Measurements from ENCODE around the gene CELSR1.

The CELSR1 gene

DNA sequence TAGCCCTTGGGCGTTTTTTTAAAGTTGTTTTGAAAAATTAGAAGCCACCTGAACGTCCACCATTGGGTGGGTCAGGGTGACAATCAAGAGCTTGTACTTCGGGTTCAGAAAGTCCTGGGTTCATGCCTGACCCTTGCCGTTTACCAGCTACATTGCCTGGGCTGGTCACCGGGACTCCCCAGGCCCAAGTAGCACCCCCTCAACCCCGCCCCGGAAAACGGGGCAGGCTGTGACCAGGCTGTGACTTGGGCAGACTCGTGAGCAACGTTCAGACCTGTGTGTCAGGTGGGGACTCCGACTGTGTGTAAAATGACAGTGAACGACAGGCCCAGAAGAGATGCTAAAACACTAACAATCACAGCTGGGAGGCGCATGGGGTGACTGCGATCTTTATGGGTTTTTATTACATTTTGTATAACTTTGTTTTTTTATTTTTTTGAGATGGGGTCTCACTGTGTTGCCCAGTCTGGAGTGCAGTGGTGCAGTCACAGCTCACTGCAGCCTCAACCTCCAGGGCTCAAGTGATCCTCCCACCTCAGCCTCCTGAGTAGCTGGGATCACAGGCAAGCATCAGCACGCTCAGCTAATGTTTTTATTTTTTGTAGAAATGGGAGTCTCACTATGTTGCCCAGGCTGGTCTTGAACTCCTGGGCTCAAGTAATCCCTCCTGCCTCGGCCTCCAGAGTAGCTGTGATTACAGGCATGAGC, 145.1 kb downstream of the CELSR1 start:
- no peak for DNase-seq

DNA sequence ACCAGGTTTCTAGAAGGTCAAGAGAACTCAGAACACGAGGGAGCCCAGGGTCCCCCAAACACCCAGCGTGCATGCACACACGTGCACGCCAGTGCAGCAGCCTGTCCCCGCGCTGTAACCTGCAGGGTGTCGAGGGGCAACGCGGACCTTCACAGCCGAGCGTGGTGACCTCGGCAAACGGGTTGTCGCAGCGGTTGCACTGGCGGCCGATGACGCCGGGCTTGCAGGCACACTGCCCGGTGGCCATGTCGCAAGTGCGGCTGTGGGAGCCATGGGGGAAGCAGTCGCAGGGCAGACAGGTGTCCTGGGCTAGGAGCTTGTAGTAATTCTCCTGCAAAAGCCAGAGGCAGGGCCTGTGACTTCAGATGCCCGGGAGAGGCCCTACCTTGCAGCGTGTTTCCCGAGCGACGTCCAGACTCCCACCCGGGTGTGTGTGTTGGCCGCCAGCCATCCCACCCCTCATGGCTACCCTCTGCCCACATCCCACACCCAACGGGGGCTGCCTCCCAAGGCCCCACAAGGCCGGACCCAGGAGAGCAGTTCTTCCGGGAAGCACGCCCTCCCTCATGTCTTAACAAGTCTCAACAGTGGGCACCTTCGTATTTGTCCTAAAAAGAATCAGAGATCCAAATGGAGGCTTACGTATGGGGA, 145.8 kb downstream of the CELSR1 start:
- no peak for DNase-seq

DNA sequence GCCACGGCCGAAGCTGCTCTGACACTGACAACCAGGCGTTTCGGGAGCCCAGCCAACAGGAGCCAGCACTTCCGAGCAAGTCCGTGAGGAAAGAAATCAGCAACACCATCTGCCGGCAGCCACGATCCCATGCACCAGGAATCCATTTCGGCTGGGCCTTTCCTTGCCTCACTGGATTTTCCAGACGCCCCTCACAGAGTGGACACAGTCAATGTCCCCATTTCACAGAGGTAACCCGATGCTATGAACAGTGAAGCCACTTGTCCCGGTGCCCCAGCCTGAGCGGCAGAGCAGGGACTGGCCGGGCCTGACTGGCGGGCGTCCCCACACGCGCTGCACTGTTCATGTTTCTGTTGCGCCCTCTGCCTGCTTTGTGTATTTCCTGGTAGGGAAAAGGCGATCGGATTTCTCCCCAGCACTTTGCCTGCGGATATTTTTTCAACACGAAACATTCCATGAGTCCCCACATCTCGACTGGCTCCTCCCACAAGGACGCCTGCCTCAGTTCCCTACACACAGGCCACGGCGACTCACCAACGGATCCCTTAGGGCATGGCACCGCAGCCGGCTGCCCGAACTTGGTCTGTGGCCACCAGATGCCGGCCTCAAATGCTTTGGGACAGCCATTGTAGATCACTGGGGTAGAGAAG, 146.6 kb downstream of the CELSR1 start:
- no peak for DNase-seq

DNA sequence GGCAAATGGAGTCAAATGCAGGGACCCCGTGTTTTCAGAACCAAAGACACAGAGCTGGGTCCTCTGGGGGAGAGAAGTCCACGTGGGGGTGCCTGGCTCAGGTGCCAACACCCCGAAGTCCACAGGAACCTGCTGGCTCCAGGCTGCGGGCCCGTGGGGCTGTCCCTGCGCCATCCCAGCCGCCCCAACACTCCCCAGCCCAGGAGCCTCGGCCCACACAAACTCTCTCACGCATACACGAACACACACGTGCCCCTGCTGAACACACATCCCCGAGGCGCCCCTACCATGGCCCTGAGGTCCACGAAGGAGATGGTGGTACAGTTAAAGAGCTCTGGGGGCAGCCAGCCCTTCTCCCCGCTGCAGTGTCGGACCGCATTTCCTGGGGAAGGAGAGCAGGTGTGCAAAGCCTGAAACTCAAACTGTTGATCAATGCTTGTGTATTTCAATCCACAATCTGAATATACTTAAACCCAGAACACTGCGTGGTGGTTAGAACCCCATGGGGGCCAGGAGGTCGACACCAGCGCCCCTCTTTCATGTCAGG, 147.2 kb downstream of the CELSR1 start:
- DNase-seq: no peak

DNA sequence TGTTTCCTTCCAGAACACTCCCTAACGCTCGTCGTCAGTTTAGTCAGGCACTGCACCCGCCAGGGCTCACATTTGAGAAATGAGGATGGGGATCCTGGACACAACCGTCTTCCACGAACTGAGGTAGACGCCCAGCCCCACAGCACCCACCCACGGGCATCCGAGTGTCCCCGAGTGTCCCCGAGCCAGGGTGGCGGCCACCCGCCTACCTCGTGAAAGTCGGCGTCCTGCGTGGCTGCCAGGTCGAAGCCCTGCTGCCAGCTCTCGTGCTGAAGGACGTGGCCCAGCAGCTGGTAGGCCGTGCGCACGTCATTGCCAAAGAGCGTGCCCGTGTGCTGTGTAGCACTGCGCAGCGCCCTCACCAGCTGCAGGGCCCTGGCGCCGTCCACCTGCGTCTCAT, 148.3 kb downstream of the CELSR1 start:
- no peak for DNase-seq

DNA sequence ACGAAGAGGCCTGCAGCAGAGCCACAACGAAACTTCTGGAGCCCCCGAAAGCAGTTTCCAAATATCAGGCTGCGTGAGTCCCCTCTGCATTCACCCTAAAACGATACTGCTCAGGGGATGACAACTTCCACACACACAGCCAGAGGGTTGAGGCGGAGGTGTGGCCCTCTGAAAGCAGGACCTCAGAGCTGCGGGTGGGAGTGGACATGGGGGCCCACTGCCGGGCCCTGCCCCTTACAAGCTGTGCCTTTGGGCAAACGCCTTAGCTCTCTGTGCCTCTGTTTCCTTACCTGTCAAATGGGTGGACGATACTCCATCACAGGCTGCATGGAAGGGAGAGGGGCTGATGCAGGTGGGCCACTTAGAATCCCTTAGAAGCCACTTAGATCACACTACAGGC, 148.8 kb downstream of the CELSR1 start:
- DNase-seq: no peak

DNA sequence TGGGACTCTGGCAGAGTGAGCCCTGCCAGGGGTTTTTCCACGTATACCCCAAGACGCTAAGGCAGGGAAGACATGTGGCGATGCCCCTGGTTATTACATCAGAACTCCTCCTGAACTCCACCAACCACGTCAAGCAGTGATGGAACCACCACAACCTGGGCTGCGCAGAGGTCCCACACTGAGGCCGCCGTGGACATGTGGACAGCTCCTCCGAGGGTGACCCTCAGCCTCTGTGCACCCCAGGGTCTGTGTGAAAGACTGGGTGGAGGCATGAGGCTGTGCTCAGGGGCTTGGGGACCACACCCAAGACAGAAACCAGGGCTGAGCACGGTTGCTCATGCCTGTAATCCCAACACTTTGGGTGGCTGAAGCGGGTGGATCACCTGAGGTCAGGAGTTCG, 149.7 kb downstream of the CELSR1 start:
- no peak for DNase-seq

DNA sequence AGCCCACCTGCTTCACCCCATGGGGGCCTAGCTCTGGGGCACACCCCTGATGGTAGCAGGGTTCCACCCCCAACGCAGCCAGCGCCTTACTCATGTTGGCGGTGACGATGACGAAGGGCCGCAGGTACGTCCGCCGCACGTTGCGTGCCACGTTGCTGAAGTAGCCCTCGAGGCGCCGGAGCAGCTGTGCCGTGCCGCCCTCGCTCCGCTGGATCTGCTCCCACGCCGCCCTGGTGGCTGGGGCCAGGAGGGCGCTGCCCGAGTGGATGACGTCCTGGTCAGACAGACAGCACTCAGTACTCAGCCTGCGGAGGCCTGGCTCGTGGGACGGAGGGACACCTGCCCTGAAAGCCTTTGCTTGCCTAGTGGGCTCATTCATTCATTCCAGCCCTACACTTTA, 151.1 kb downstream of the CELSR1 start:
- DNase-seq: no peak

DNA sequence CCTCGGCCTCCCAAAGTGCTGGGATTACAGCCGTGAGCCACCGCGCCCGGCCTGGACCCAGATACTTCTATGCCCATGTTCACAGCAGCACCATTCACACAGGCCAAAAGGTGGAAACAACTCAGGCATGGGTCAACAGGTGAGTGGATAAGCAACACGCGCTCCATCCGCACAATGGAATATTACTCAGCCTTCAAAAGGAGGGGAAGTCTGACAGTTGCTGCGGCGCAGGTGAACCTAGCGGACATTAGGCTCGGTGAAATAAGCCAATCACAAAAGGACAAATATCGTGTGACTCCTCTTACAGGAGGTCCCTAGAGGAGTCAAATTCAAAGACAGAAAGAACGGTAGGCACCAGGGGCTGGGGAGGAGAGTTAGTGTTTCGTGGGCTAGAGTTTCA, 154.9 kb downstream of the CELSR1 start:
- no peak for DNase-seq

DNA sequence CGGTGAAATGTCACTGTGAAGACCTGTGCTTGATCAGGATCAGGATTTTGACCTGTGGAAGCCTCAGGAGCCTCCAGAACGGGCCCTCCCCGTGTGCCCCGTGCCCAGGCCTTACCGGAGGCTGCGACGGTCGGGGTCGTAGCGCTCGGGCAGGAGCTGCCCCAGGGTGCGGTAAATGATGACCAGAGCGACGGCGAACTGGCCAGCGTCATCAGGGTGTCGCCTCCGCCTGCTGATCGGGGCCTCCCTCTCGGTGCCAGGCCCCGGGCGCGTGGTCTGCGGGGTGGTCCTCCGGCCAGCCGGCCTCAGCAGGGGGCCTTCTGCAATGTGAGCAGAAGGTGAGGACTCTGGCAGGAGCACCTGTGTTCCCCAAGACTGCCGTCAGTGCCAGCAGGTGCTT, 155.7 kb downstream of the CELSR1 start:
- no peak for DNase-seq

DNA sequence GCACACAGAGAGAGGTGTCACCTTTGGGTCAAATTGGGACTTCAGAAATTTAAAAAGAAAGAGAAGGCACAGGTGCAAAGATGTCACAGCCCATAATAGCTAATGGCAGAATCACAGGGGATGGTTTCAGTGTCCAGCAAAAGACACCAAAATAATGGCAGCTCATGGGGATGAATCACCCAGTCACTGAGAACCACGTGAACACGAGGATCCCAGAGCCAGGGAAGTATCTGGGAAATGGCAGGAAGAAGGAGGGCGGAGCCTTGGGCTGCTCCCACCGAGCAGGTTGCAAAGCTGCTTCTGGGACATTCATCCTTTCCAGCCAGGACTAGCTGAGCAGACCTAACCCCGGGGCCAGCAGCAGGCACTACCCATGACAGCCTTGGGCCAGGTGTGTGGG, 156.3 kb downstream of the CELSR1 start:
- DNase-seq: no peak

DNA sequence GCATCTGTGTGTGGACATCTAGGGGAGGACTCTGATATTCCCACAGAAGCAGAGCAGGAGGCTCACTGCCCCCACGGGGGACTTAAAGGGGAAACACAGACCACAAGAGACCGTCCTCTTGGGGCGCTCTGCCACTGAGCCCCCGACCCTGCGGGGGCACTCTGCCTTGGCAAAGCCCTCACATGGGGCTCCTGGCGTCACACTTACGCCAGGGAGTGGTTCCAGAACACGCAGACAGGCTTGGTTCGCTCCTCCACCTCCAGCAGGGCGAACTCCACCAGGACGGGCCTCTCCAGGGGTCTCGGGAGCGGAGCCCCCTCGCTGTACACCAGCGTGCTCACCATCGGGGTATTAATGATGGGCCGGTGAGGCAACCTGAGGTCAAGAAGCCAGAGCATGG, 156.8 kb downstream of the CELSR1 start:
- DNase-seq: no peak

DNA sequence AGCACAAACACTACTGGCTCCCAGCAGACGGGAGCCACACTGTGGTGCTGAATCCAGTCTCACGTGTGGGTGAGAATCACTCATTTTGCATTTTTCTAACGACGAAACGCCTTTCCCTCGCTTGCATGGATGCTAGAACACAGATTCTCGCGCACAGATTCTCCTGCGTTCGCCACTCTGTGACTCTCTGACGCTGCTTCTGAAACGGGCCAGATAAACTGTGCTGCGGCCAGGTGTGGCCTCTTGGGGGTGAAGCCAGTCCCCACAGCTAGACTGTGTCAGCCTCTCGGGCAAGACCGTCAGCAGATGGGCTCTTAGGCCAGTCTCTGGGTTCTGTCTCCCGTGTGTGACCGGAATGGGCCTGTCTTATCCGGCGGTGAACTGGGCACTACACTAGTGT, 157.4 kb downstream of the CELSR1 start:
- no peak for DNase-seq

DNA sequence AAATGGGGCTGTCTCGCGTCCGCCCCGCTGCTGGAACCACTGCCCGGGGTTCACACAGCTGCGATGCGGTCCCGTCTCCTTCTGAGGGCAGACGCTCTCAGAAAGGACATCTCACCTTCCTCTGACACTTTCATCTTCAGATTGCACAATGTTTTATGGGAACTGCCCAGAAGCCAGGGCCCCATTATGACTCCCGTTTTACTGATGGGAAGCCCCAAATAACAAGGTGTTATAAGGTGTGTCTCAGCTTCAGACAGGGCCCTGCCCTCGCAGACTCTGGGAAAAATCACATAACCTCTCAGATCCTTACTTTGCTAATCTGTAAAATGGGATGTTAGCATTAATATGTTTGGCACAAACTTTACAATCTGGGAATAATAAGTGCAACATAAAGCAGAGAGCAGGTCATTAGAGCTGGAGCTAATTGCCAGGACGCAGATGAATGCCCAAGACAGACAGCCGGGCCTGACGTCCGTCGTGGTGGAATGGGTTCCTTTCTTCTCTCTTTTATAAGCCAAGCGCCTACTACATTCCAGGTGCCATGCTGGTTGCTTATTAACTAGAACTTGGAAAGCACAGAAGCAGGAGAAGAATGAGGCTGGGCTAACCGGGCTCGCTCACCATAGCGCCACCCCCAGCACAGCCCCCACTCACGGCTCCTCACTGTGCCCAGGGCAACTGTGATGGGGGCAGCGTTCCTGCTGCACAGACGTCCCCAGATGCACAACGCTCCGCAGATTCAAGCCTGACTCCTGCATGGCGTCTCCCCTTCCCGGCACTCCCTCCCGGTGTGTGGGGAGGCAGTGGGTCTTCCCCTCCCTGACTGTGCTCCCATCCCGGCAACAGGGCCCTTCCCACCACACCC, 158.1 kb downstream of the CELSR1 start:
- no peak for DNase-seq

DNA sequence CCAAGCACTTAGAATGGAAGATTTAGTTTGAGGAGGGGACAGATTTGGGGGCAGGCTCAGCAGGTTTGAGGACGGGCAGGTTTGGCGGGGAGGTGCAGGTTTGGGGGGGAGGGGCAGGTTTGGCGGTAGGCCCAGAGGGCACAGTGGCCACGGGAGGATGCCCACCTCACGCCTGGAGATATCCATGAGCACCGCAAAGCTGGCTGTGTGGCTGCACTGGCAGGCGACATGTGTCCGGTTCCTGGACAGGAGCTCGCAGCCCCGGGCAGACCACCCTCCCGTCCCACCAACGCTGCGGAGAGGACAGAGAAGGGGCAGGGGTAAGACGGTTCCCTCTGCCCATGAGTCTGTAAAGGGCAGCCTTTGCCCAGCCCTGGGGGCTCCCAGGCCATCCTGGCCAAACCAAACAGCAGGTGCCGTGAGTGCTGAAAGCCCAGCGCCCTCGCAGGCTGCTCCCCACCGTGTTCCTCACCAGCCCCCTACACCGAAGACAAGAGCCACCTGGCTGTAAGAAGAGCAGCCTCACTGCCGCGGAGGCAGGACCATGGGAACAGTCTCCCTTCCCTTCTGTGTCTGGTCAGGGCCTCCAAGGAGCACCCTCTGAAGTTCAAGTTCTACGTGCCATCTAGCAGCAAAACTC, 158.9 kb downstream of the CELSR1 start:
- DNase-seq: no peak

DNA sequence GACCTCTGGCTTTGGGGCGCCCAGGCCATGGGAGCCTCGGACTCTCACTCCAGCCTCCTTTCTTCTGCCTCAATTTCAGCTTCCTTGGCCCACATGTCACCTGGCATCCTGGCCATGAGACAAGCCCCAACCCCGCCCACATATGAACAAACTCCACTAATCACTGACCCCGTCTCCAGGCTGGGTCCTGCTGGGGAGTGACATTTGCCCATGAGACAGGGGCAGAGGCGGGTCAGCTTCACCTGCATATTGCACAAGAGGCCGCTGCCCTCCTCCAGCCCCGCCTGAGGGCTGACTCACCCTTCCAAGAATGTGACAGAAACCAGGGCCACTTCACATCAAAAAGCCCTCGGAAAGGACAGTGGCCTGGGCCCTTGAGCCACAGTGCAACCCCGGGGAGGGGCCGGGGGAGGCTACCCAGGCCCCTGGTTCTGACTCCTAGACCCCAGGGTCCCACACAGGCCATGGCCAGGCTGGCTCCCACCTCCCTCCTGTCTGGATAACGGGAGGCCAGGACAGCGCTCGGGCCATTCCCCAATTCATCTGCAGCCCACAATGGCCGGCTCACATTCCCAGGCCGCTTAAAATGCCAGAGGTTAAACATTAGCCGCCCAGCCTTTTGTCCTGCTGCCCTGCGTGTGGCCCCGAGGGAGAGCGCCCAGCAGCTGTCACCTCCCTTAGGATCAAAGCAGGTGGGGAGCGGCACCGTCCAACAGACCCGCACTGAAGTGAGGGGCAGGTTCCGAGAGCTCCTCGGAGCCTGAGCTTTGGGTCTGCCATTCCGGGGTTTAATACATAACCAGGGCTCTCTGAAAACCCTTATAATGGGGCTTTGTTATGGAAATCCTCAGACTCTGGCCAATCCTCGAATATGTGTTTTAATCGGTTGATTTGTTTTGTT, 159.6 kb downstream of the CELSR1 start:
- DNase-seq: no peak

DNA sequence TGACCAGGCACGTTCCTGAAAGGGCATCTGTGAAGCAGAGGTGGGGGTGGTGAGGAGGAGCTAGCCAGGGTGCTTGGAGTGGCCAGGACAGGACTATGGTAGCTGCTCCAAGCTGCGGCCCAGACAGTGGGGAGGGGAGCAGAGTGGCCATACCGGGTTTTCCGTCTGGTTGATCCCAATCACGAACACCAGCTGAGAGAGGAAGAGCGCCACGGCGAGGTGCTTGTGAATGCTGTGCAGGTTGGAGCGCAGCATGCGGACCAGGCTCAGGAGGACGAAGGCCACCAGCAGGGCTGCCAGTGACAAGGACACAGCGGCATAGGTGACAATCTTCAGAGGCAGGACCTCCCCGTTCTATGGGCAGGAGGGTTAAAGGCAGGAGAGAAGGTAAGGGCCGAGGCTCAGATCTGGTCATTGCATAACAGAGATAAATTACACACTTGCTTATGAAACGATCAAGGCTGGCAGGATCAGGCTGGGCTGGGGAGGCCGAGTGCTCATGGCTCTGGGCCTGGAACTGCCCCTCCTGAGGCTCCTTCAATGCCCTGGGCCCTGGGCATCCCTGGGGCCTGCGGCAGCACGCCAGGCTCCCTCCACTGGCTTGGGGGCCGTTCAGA, 160.4 kb downstream of the CELSR1 start:
- no peak for DNase-seq

DNA sequence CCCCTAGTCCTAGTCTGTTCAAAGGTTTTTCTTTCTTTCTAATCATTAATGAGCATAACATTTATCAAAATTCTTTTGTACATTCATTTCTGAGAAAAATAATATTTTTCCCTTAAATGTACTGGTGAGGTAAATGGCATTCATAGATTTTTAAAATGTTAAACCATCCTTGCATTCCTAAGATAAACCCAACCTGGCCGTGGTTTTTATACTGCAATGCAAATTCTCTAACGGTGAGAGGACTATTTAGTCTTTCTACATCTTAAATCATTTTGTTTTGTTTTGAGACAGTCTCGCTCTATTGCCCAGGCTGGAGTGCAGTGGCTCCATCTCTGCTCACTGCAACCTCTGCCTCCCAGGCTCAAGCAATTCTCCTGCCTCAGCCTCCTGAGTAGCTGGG, 161.3 kb downstream of the CELSR1 start:
- no peak for DNase-seq

DNA sequence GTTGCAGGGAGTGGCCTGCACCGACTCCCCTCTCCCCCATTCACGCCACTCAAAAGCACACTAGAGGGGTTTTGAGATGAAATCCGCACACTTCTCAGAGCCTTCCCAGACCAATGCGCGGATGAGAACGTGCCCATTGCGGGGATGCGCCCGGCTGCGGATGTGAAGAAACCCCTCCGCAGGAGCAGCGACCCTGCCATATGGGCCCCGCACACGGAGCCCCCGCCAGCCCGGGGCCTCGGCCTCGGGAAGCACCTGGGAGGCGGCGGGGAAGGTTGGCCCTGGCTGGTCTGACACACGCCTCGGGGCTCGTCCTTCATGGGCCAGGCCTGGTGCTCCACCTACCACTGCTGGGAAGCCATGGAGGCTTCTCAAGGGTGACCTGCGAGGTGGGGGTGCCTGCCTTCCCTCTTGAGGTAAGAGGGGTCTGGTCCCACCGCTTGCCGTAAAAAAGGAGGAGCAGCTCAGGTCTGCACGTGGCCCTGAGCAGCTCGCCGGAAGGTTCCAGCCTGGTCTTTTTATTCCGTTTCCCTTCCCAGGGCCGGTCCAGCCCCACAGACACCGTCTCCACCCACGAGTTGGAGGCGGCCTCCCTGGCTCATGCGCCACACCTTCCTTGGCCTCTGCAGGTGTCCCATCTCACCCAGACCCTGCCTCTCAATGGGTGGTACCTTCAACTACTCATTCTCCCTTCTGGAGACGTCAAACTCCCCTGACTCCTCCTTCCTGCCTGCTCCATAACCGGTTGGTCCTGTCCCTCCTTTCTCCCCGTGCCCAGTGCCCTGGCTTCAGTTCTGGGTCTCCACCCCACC, 162.6 kb downstream of the CELSR1 start:
- DNase-seq: no peak
